HEK293 (cell line): ENCODE results near the gene LDB1.

Experiments
- CTCF ChIA-PET: fragments of 350-600 bp; formaldehyde crosslinking; extraction: SDS; loops from one replicate; lab custom pipeline; 2021; ENCODE audit warnings: antibody characterized with exemption; lab: Yijun Ruan, JAX
- POLR2A ChIA-PET: fragments of 300-600 bp; formaldehyde crosslinking; extraction: SDS; loops from one replicate; lab custom pipeline; 2020; ENCODE audit warnings: antibody characterized with exemption, inconsistent platforms; lab: Yijun Ruan, JAX
- H3K27ac ChIP-seq: fragments of 200-500 bp; sonication (Bioruptor generic); 2 replicates; pipeline ENCODE4 v1.5.1; 2014; ENCODE audit warnings: low read depth, low read length, control low read depth, inconsistent platforms; ENCODE audit errors: extremely low read depth
- H3K36me3 ChIP-seq, 2 experiments: fragments of 200-500 bp in 1 of 2; sonication (Bioruptor generic) in 1 of 2; 1 replicate in 1 of 2; 2 replicates in 1 of 2; pipeline ENCODE4 v1.5.1; 2014 to 2017; ENCODE audit warnings: inconsistent platforms in 2 of 2, low read length in 2 of 2; ENCODE audit not compliant: control insufficient read depth in 2 of 2, insufficient read depth in 1 of 2
- H3K4me1 ChIP-seq: fragments of 200-500 bp; sonication (Bioruptor generic); 2 replicates; pipeline ENCODE4 v1.5.1; 2014; ENCODE audit warnings: mild to moderate bottlenecking, low read length, inconsistent platforms; ENCODE audit not compliant: control insufficient read depth, insufficient read depth
- H3K4me3 ChIP-seq: 2 replicates; pipeline ENCODE4 v1.5.1; 2011; ENCODE audit warnings: low read depth, mild to moderate bottlenecking, control low read depth, low read length, moderate library complexity
- H3K9me3 ChIP-seq: fragments of 200-500 bp; sonication (Bioruptor generic); 2 replicates; pipeline ENCODE4 v1.5.1; 2014; ENCODE audit warnings: low read depth, low read length, inconsistent platforms; ENCODE audit not compliant: control insufficient read depth, insufficient read depth
- SP2 ChIP-seq: fragments of 450-650 bp; formaldehyde crosslinking; IDR thresholded peaks from 2 replicates; pipeline ENCODE4 v1.5.1; 2016; ENCODE audit warnings: missing biosample characterization, missing genetic modification characterization
- YY1 ChIP-seq: fragments of 450-650 bp; formaldehyde crosslinking; IDR thresholded peaks from 2 replicates; pipeline ENCODE4 v1.5.1; 2018; ENCODE audit warnings: missing biosample characterization, missing genetic modification characterization
- ZBTB17 ChIP-seq: fragments of 450-650 bp; formaldehyde crosslinking; IDR thresholded peaks from 2 replicates; pipeline ENCODE4 v1.5.1; 2016; ENCODE audit warnings: missing biosample characterization, missing genetic modification characterization
- ZBTB21 ChIP-seq: fragments of 450-650 bp; formaldehyde crosslinking; IDR thresholded peaks from 2 replicates; pipeline ENCODE4 v1.5.1; 2017; ENCODE audit warnings: missing biosample characterization, missing genetic modification characterization
- ZBTB48 ChIP-seq: fragments of 450-650 bp; formaldehyde crosslinking; IDR thresholded peaks from 2 replicates; pipeline ENCODE4 v1.5.1; 2016; ENCODE audit warnings: missing biosample characterization, missing genetic modification characterization
- ZNF10 ChIP-seq: fragments of 450-650 bp; formaldehyde crosslinking; IDR thresholded peaks from 2 replicates; pipeline ENCODE4 v1.5.1; 2017; ENCODE audit warnings: missing biosample characterization, missing genetic modification characterization
- ZNF121 ChIP-seq: fragments of 450-650 bp; formaldehyde crosslinking; IDR thresholded peaks from 2 replicates; pipeline ENCODE4 v1.5.1; 2016; ENCODE audit warnings: missing biosample characterization, missing genetic modification characterization
- ZNF140 ChIP-seq: fragments of 450-650 bp; formaldehyde crosslinking; IDR thresholded peaks from 2 replicates; pipeline ENCODE4 v1.5.1; 2016; ENCODE audit warnings: missing biosample characterization, missing genetic modification characterization
- ZNF184 ChIP-seq: fragments of 450-650 bp; IDR thresholded peaks from 2 replicates; pipeline ENCODE4 v1.5.1; 2018; ENCODE audit warnings: missing biosample characterization, mild to moderate bottlenecking, missing genetic modification characterization
- ZNF280C ChIP-seq: fragments of 450-650 bp; formaldehyde crosslinking; IDR thresholded peaks from 2 replicates; pipeline ENCODE4 v1.5.1; 2016; ENCODE audit warnings: missing biosample characterization, missing genetic modification characterization
- ZNF341 ChIP-seq: fragments of 450-650 bp; formaldehyde crosslinking; IDR thresholded peaks from 2 replicates; pipeline ENCODE4; 2016; ENCODE audit warnings: low read depth, missing biosample characterization, missing genetic modification characterization
- ZNF488 ChIP-seq: fragments of 450-650 bp; formaldehyde crosslinking; IDR thresholded peaks from 2 replicates; pipeline ENCODE4 v1.5.1; 2016; ENCODE audit warnings: missing biosample characterization, missing genetic modification characterization
- ZNF514 ChIP-seq: fragments of 450-650 bp; formaldehyde crosslinking; IDR thresholded peaks from 2 replicates; pipeline ENCODE4 v1.5.1; 2016; ENCODE audit warnings: missing biosample characterization, missing genetic modification characterization
- ZNF623 ChIP-seq: fragments of 450-650 bp; formaldehyde crosslinking; IDR thresholded peaks from 2 replicates; pipeline ENCODE4 v1.5.1; 2016; ENCODE audit warnings: missing biosample characterization, missing genetic modification characterization
- ZSCAN5A ChIP-seq: fragments of 450-650 bp; formaldehyde crosslinking; IDR thresholded peaks from 2 replicates; pipeline ENCODE4 v1.5.1; 2016; ENCODE audit warnings: missing biosample characterization, missing genetic modification characterization

The LDB1 gene

GRCh38 chr10:102111276-102111675, 8.9 kb downstream of the LDB1 start:
- Histone ChIP-seq H3K4me3 (no peak overlapping the region), H3K9me3 (no peaks in the 10 kb centered on the region), H3K4me1 (peaks cover 18% of the 10 kb centered on the region), H3K27ac (no peak overlapping the region), H3K36me3 (peaks cover 20 to 51% of the 10 kb centered on the region in 2 experiments)
- CTCF ChIA-PET: interaction anchor here (1.2 to 2.6 kb wide), 5 partner anchors 10 to 276 kb away, joined by 3 to 7 read pairs (median 4); no protein-coding TSS in a partner anchor
- POLR2A ChIA-PET: interaction anchor here (1.6 kb wide), 1 partner anchor 9 kb away, joined by 7 read pairs; no protein-coding TSS in a partner anchor
- no peak for TF ChIP-seq ZNF140 (tag by site-specific recombination)
- TF ChIP-seq ZBTB21: no peak
- no peak for TF ChIP-seq ZNF121 (tag by site-specific recombination)
- TF ChIP-seq ZSCAN5A (tag by site-specific recombination): no peak
- TF ChIP-seq ZNF488 (tag by site-specific recombination): no peak
- no peak for TF ChIP-seq YY1 (tag by site-specific recombination)
- TF ChIP-seq ZBTB17 (tag by site-specific recombination): no peak
- TF ChIP-seq ZBTB48 (tag by site-specific recombination): no peak

- Histone ChIP-seq H3K4me1 (peaks cover 10% of the 10 kb centered on the region), H3K4me3 (no peak overlapping the region), H3K36me3 (peaks cover 20 to 51% of the 10 kb centered on the region in 2 experiments), H3K27ac (0 out of 2 replicates have a peak overlapping the region, but pooled peaks have one; percentile 17), H3K9me3 (no peaks in the 10 kb centered on the region)
- POLR2A ChIA-PET: no interaction called here
- CTCF ChIA-PET: interaction anchor here (2.6 kb wide), 1 partner anchor 8 kb away, joined by 7 read pairs; no protein-coding TSS in a partner anchor
- TF ChIP-seq ZNF10 (tag by site-specific recombination) (peak; percentile 81; the same call in 1 of the 2 replicates), ZNF341 (tag by site-specific recombination) (peak; percentile 74), ZNF623 (peak; percentile 76), SP2 (tag by site-specific recombination) (no peak)
These were observed 10.7 kb downstream of the LDB1 start for GRCh38 chr10:102109166-102110116.

- Histone ChIP-seq H3K36me3 (peaks cover 20 to 51% of the 10 kb centered on the region in 2 experiments), H3K4me3 (no peak overlapping the region), H3K9me3 (no peaks in the 10 kb centered on the region), H3K4me1 (no peaks in the 10 kb centered on the region), H3K27ac (no peak overlapping the region)
- ChIA-PET POLR2A (interaction anchor here (0.6 kb wide), 1 partner anchor 263 kb away, joined by 3 read pairs; the partner anchor contains the start of gene KCNIP2), CTCF (no interaction called here)
- TF ChIP-seq ZNF280C (tag by site-specific recombination) (no peak), ZBTB48 (tag by site-specific recombination) (0 out of 2 replicates have a peak, but pooled peaks have one; percentile 34), ZNF184 (tag by site-specific recombination) (no peak), ZNF514 (tag by site-specific recombination) (no peak)
These were observed 13.2 kb downstream of the LDB1 start for GRCh38 chr10:102106998-102107397.
